IMR-90 (cell line): Measurements from ENCODE around the gene LDAH. TPM values are rescaled to one million over a fixed set of nuclear protein-coding genes. Genes with fewer than 3 reads are reported as not detected.

Experiments
- ATAC-seq: fragments of 200-7000 bp; cut with Tn5 transposase; 2 replicates; pipeline ENCODE4 v1.9.1; 2020; ENCODE audit warnings: low read depth, mild to moderate bottlenecking, moderate library complexity
- BruUV-seq: library from RNA; stranded (reverse); fragments of 400-500 nt; replicated peaks from 2 replicates; lab custom pipeline; 2021; lab: Mats Ljungman, UMichigan
- CTCF ChIA-PET: fragments of 300-600 bp; formaldehyde crosslinking; extraction: SDS; loops from one replicate; lab custom pipeline; 2021; ENCODE audit warnings: antibody characterized with exemption; lab: Yijun Ruan, JAX
- POLR2A ChIA-PET: fragments of 300-600 bp; sonication (Branson Sonifier 250); formaldehyde crosslinking; loops from one replicate; lab custom pipeline; 2022; ENCODE audit warnings: antibody characterized with exemption; ENCODE audit not compliant: unreplicated experiment; lab: Charles Lee
- DNase-seq: peaks from one replicate; pipeline ENCODE4 v3.0.0; 2013
- H2AFZ ChIP-seq: replicated peaks from 2 replicates; pipeline ENCODE3; 2013; ENCODE audit warnings: low read length, mild to moderate bottlenecking; ENCODE audit not compliant: poor library complexity
- H2AK5ac ChIP-seq: 2 replicates; pipeline ENCODE4 v1.6.1; 2013; ENCODE audit warnings: low read depth, low read length, inconsistent platforms
- H2AK9ac ChIP-seq: replicated peaks from 2 replicates; pipeline ENCODE3; 2013; ENCODE audit warnings: mild to moderate bottlenecking, low read depth, low read length, moderate library complexity; ENCODE audit not compliant: poor library complexity
- H2BK120ac ChIP-seq: 2 replicates; pipeline ENCODE4 v1.6.1; 2013; ENCODE audit warnings: low read depth, low read length, inconsistent platforms
- H2BK15ac ChIP-seq: 3 replicates; pipeline ENCODE4 v1.6.1; 2013; ENCODE audit warnings: low read depth, low read length, inconsistent platforms
- H2BK20ac ChIP-seq: 2 replicates; pipeline ENCODE4 v1.6.1; 2013; ENCODE audit warnings: low read depth, mild to moderate bottlenecking, inconsistent platforms, low read length, moderate library complexity
- H2BK5ac ChIP-seq: 2 replicates; pipeline ENCODE4 v1.6.1; 2013; ENCODE audit warnings: mild to moderate bottlenecking, low read depth, low read length, inconsistent platforms; ENCODE audit not compliant: poor library complexity, severe bottlenecking
- H3K14ac ChIP-seq: replicated peaks from 2 replicates; pipeline ENCODE4 v1.6.1; 2013; ENCODE audit warnings: low read depth, low read length, inconsistent platforms
- H3K18ac ChIP-seq: 2 replicates; pipeline ENCODE4 v1.6.1; 2013; ENCODE audit warnings: low read depth, low read length, control low read depth
- H3K23ac ChIP-seq: 2 replicates; pipeline ENCODE4 v1.6.1; 2013; ENCODE audit warnings: low read depth, low read length, inconsistent platforms
- H3K27ac ChIP-seq: 2 replicates; pipeline ENCODE4 v1.5.1; 2013; ENCODE audit warnings: mild to moderate bottlenecking, control low read depth, low read length; ENCODE audit not compliant: insufficient read depth
- H3K27me3 ChIP-seq: 2 replicates; pipeline ENCODE4 v1.6.1; 2013; ENCODE audit warnings: low read length; ENCODE audit not compliant: control insufficient read depth, insufficient read depth
- H3K36me3 ChIP-seq: 2 replicates; pipeline ENCODE4 v1.6.1; 2013; ENCODE audit warnings: low read length, mixed read lengths; ENCODE audit not compliant: control insufficient read depth, insufficient read depth
- H3K4ac ChIP-seq: 2 replicates; pipeline ENCODE4 v1.6.1; 2013; ENCODE audit warnings: low read depth, low read length, inconsistent platforms
- H3K4me1 ChIP-seq: 2 replicates; pipeline ENCODE4 v1.6.1; 2013; ENCODE audit warnings: low read length, mixed read lengths; ENCODE audit not compliant: control insufficient read depth, insufficient read depth
- H3K4me2 ChIP-seq: 2 replicates; pipeline ENCODE4 v1.6.1; 2013; ENCODE audit warnings: low read depth, mild to moderate bottlenecking, control low read depth, low read length, moderate library complexity
- H3K4me3 ChIP-seq: 2 replicates; pipeline ENCODE4 v1.5.1; 2013; ENCODE audit warnings: low read depth, mild to moderate bottlenecking, control low read depth, low read length, moderate library complexity; ENCODE audit not compliant: insufficient read depth
- H3K56ac ChIP-seq: 2 replicates; pipeline ENCODE4 v1.6.1; 2013; ENCODE audit warnings: low read length, inconsistent platforms; ENCODE audit not compliant: insufficient read depth; ENCODE audit errors: extremely low read depth
- H3K79me1 ChIP-seq, 2 experiments: 2 replicates each; pipeline ENCODE4 v1.6.1; 2013; ENCODE audit warnings: low read length in 2 of 2, inconsistent platforms in 1 of 2, low read depth in 1 of 2
- H3K9ac ChIP-seq: 2 replicates; pipeline ENCODE4 v1.6.1; 2013; ENCODE audit warnings: low read depth, low read length, control low read depth
- H3K9me1 ChIP-seq: 2 replicates; pipeline ENCODE4 v1.6.1; 2013; ENCODE audit warnings: low read length, inconsistent platforms; ENCODE audit not compliant: insufficient read depth
- H3K9me3 ChIP-seq: 2 replicates; pipeline ENCODE4 v1.6.1; 2013; ENCODE audit warnings: low read length; ENCODE audit not compliant: control insufficient read depth, insufficient read depth
- H4K20me1 ChIP-seq: 2 replicates; pipeline ENCODE4 v1.6.1; 2013; ENCODE audit warnings: low read length, inconsistent platforms; ENCODE audit not compliant: insufficient read depth
- H4K5ac ChIP-seq: 2 replicates; pipeline ENCODE4 v1.6.1; 2013; ENCODE audit warnings: mild to moderate bottlenecking, low read depth, low read length, control low read depth
- H4K8ac ChIP-seq, 2 experiments: 2 replicates each; pipeline ENCODE4 v1.6.1; 2013; ENCODE audit warnings: low read depth in 2 of 2, low read length in 2 of 2, control low read depth in 1 of 2, inconsistent platforms in 1 of 2
- H4K91ac ChIP-seq: 2 replicates; pipeline ENCODE4 v1.6.1; 2013; ENCODE audit warnings: low read depth, low read length, inconsistent platforms; ENCODE audit not compliant: insufficient read depth
- CEBPB ChIP-seq: IDR thresholded peaks from 2 replicates; pipeline ENCODE4 v1.6.1; 2012; ENCODE audit warnings: low read depth, low read length, improper control_type of control experiment
- MXI1 ChIP-seq: IDR thresholded peaks from 2 replicates; pipeline ENCODE4 v1.6.1; 2012; ENCODE audit warnings: low read depth, mild to moderate bottlenecking, low read length, moderate library complexity, borderline replicate concordance
- RCOR1 ChIP-seq: IDR thresholded peaks from 2 replicates; pipeline ENCODE4 v1.6.1; 2012; ENCODE audit warnings: mild to moderate bottlenecking, low read length, improper control_type of control experiment; ENCODE audit not compliant: insufficient replicate concordance
- RFX5 ChIP-seq: IDR thresholded peaks from 2 replicates; pipeline ENCODE4 v1.8.0; 2012; ENCODE audit warnings: low read depth, mild to moderate bottlenecking, low read length, moderate library complexity
- WGBS, 2 experiments: methylation state at CpG; one replicate each; pipeline versions ENCODE4 v1.1.5 to v1.1.7; 2013; ENCODE audit warnings: missing lambda C conversion rate in 2 of 2; ENCODE audit not compliant: insufficient read length in 1 of 2; ENCODE audit errors: extremely low coverage in 2 of 2; 5-methylcytosine and 5-hydroxymethylcytosine counted together
- dilution Hi-C: fragments of 300-500 bp; cut with HindIII; formaldehyde crosslinking; loops from one replicate; pipeline ENCODE4 v1.14.3; 2018; ENCODE audit warnings: low sequenced_read_pairs; ENCODE audit not compliant: unreplicated experiment
- in situ Hi-C: fragments of 300-500 bp; cut with MboI; formaldehyde crosslinking; loops from 3 replicates; pipeline ENCODE4 v1.14.3; 2019; ENCODE audit warnings: low sequenced_read_pairs, inconsistent platforms, mixed read lengths
- intact Hi-C: fragments of 100-400 bp; cut with micrococcal nuclease; formaldehyde crosslinking; loops from 2 replicates; pipeline ENCODE4 v1.10.0; 2022
- polyA plus RNA-seq, 3 experiments: library from polyadenylated mRNA; depleted of rRNA; stranded (reverse); fragments of >200 nt; gene quantifications; 2 replicates each; pipeline ENCODE4 v1.2.3, GENCODE V29; 2012; ENCODE audit warnings: low replicate concordance in 1 of 3
- total RNA-seq: library from RNA; depleted of rRNA; stranded (reverse); fragments of >200 nt; gene quantifications from 2 replicates; pipeline ENCODE4 v1.2.3, GENCODE V29; 2012
- TF ChIP-seq, protein P1 (sequence below): conservative IDR thresholded peaks from 2 replicates; pipeline ENCODE4 v1.5.1; 2012; ENCODE audit warnings: mild to moderate bottlenecking, low read depth, low read length, improper control_type of control experiment

LDAH gene
- total and polyA plus RNA-seq, 2 of the 4 experiments (the other 2 are of a cell fraction), result 12.1 to 31.7 TPM

DNA sequence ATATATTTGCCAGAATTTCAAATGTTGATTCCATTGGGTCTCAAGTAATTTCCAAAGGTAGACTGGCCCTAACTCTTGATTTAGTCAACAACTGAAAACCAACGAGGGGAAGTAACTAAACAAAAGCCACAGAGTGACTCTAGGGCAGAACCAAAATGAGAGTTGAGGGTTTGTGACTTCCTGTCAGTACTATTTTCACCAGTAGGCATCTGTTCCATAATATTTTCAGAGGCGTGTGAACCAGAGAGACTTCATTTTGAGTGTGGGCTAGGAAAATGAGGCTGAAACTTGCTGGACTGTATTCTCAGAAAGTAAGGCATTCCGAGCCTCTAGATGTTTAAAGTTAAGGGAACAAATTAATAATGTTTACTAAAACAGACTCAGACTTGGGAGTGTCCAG, 85.4 kb downstream of the LDAH start:
- Histone ChIP-seq H2BK5ac (no peak overlapping the region), H3K27me3 (no peaks in the 10 kb centered on the region), H3K36me3 (no peaks in the 10 kb centered on the region), H3K4ac (no peak overlapping the region), H2AK5ac (no peak overlapping the region), H3K9me1 (no peaks in the 10 kb centered on the region), H3K56ac (no peak overlapping the region), H3K27ac (no peak overlapping the region), H2AK9ac (no peak overlapping the region), H4K5ac (no peak overlapping the region), H3K4me1 (no peaks in the 10 kb centered on the region), H3K9ac (no peak overlapping the region), H2BK20ac (no peak overlapping the region), H3K79me1 (no peaks in the 10 kb centered on the region), H3K4me3 (no peak overlapping the region), H3K9me3 (no peaks in the 10 kb centered on the region), H3K18ac (no peak overlapping the region), H3K4me2 (no peak overlapping the region), H2AFZ (no peak overlapping the region), H2BK120ac (no peak overlapping the region), H3K14ac (no peak overlapping the region), H4K20me1 (no peaks in the 10 kb centered on the region), H4K91ac (no peak overlapping the region), H4K8ac (no peak overlapping the region), H2BK15ac (no peak overlapping the region), H3K23ac (no peak overlapping the region)
- WGBS, 2 experiments, result no CpG with 5 or more reads among the region's 3 CpGs
- ChIA-PET POLR2A (no interaction called here), CTCF (no interaction called here)
- no TSS peak for BruUV-seq
- no peak for ATAC-seq
- intact Hi-C loops (no loop called here), in situ Hi-C loops (no loop called here), dilution Hi-C loops (no loop called here)
- no peak for DNase-seq
- TF ChIP-seq CEBPB, result no peak
- TF ChIP-seq, protein P1, sequence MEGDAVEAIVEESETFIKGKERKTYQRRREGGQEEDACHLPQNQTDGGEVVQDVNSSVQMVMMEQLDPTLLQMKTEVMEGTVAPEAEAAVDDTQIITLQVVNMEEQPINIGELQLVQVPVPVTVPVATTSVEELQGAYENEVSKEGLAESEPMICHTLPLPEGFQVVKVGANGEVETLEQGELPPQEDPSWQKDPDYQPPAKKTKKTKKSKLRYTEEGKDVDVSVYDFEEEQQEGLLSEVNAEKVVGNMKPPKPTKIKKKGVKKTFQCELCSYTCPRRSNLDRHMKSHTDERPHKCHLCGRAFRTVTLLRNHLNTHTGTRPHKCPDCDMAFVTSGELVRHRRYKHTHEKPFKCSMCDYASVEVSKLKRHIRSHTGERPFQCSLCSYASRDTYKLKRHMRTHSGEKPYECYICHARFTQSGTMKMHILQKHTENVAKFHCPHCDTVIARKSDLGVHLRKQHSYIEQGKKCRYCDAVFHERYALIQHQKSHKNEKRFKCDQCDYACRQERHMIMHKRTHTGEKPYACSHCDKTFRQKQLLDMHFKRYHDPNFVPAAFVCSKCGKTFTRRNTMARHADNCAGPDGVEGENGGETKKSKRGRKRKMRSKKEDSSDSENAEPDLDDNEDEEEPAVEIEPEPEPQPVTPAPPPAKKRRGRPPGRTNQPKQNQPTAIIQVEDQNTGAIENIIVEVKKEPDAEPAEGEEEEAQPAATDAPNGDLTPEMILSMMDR, result no peak
- TF ChIP-seq MXI1, result no peak
- no peak for TF ChIP-seq RFX5
- TF ChIP-seq RCOR1, result no peak
